ENCODE results near the gene CCDC149.

GRCh38 chr4:24865401-24865800 is 47.4 kb downstream of the CCDC149 start:
- no peak for TF ChIP-seq GLIS3 (CRISPR knock-in tag; IDR thresholded peaks at IDR 0.05)
- TF ChIP-seq RARB (CRISPR knock-in tag; IDR thresholded peaks at IDR 0.05): no peak
- TF ChIP-seq ZFP3 (CRISPR knock-in tag; IDR thresholded peaks at IDR 0.05): no peak
- TF ChIP-seq TOX (CRISPR knock-in tag; IDR thresholded peaks at IDR 0.05; ENCODE audit: borderline replicate concordance): no peak
- no peak for TF ChIP-seq TCF4 (CRISPR knock-in tag; IDR thresholded peaks at IDR 0.05; ENCODE audit: borderline replicate concordance)
- TF ChIP-seq CREB5 (CRISPR knock-in tag; IDR thresholded peaks at IDR 0.05; ENCODE audit: low read depth): no peak
- TF ChIP-seq ARNTL (CRISPR knock-in tag; IDR thresholded peaks at IDR 0.05; ENCODE audit: borderline replicate concordance, low read depth): no peak
- no peak for TF ChIP-seq PPARA (CRISPR knock-in tag; IDR thresholded peaks at IDR 0.05; ENCODE audit: borderline replicate concordance)

All from SK-N-SH treated with all-trans-retinoic acid at 6 μM for 48 hours (cell line).